GM21619 (cell line): ENCODE measurements around the gene ALG9.
A peak's percentile ranks its signal among the peaks of the same experiment; 100 is the strongest.

Source experiments
- ATAC-seq: cut with Tn5 transposase; IDR thresholded peaks from one replicate; pipeline ENCODE4 v1.9.1; 2021; ENCODE audit not compliant: unreplicated experiment

The ALG9 gene

DNA sequence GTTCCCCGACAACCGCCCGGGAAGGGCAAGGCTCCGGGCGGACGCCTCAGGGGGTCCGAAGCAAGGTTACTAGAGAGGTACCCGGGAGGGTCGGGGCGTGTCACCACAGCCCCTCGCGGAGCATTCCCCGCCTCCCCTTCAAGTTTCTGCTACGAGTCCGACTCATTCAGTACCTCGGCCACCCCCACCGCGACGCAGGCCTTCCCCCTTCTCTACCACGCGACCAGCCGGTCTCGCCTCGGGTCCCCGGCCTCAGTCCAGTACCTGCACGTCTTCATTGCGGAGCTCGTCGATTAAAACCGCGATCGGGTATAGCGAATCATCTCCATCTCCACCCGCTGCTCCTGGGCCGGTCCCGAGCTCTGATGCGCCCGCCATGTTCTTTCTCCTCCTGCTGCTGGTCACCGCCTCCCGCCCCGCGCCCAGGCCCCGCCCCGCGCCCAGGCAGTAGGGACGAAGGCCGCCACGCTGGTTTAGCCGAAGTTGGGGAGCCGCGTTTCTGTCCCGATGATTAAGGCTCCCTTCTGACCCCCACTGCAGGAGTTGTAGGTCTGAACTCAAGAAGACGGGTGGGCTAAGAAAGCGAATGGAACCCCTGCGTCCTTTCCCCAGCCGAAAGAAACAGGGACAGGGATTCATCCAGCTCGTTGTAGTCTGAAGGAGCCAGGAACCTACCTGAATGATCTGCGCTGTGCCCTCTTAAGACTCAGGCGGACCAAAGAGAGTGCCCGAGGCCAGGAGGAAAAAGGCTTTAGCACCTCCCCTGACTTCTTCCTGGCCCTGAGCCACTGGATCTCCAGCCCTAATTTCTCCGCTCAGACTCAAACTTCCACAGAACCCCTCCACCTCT, 105.2 kb downstream of the ALG9 start, which contains the start of gene PPP2R1B:
TSS of gene PPP2R1B (minus strand) at position 406 of the 850 bp plus-strand sequence. CDS start at position 378, 28 bp downstream.
- ATAC-seq, result peak; percentile 87

DNA sequence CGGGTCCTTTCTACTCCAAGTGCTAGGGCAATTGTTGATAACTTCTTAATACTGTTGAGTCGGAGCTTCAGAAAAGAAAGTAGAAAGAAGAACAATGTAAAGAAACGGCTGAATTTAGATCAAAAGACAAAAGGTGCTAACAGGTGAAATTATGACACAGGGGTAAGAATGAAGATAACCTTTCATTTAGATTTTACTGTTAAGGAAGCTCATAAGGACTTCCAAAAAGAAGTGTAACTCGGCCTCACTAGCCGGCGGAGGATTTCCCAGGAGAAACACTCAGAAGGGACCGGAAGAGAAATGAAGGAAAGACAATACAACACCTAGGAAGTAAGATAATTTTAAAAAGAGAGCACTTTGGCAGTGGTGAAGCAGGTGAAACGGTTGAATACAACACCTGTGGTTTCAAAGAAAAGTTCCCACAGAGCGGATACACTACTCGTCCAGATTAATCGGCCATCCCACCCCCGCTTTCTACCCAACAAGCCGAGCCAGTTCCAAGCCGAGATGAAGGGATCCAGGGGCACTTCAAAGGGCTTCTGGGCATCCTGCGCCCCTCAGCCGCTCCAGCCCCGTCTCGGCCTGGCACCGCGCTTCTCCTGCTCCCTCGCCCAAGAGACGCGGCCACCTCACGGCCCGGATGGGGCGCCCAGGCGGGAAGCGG, 105.9 kb downstream of the ALG9 start:
- peak; percentile 46 for ATAC-seq

DNA sequence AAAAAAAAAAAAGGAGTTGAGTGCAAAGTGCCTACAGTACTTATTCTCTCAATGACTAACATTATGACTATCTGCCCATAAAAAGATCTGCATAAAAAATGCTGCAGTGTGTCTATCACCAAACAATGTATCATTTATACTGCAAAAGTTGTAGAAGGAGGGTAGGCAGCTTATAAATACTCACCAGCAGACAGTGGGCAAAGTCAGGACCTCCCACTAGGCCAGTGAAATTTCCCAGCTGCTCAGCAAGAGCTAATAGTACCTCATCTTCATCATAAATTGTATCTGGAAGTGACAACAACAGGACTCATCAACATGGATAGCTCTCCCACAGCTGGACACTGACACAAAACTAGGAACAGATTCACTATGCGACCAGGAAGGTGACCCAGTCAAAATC, 106.8 kb downstream of the ALG9 start:
- ATAC-seq, result no peak

DNA sequence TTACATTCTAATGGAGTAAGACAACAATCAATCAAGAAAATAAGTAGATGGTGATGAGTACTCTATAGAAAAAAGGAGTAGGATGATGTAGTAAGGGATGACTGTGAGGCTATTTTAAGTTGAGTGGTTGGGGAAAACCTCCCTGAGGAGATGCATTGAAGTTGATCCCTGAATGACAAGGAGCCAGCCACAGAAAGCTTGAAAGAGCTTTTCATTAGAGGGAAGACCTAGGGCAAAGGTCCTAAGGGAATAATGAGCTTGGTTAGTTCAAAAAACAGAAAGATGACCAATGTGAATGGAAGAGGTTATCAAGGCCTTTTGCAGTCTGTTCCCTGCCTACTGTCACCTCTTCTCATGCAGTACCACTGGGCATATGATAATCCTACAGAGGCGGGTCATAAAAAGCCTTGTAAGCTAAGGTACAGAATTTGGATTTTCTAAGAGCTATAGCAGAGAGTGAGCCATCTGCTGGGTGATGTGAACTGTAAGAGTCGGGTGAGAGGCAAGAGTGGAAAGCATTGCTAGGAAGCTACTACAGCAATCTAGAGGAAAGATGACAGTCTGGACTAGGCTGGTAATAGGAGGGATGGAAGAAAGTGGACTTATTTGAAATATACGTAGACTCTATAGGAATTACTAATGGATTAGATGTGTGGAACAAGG, 108.3 kb downstream of the ALG9 start:
- no peak for ATAC-seq

DNA sequence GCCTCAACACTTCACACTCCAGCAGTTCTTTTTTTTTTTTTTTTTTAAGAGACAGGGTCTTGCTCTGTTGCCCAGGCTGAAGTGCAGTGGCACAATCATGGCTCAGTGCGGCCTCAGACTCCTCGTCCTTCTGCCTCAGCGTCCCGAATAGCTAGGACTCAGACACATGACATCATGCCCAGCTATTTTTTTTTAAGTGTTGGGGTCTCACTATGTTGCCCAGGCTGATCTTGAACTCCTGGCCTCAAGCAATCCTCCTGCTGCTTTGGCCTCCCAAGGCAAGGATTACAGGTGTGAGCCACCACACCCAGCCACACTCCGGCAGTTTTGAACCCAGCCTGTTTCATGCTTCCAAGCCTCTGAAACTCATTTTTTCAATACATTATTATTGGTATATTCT, 108.9 kb downstream of the ALG9 start:
- no peak for ATAC-seq

DNA sequence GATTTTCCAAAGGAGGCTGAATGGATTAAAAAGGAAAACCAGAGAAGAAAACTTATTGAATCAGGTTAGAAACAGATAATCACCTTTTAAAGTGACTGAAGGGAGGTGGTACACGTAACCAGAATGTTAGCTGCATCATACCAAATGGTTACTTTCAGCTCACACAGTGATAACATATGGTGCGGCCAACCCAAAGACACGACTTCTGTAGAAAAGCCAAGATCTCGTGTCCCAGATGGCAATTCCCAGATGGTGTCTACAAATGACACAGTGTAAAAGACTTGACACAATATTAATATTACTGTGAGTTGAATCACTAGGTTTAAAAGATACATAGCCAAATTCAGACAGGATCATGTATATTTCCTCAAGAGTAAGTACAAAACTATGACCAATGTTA, 110.3 kb downstream of the ALG9 start:
- no peak for ATAC-seq

DNA sequence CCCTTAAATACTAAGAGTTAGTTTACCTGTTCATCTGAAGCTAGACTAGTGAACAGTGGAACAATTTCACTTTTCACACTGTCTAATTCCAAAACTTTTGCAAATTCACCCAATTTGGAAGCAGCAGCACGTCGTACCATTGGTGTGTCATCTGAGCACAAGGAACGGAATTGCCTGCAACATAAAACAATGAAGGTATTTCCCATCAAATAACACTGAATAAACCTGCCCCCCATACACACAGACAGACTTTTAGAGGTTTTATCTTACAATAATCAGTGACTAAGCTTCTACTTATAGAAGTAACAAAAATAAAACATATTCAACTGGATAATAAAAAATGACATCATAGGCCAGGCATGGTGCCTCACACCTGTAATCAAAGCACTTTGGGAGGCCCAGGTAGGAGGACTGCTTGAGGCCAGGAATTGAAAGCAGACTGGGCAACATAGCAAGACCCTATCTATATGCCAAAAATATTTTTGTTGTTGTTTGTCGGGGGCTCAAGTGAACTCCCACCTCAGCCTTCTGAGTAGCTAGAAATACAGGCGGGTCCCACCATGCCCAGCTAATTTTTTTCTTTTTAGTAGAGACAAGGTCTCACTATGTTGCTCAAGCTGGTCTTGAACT, 111.5 kb downstream of the ALG9 start:
- no peak for ATAC-seq

DNA sequence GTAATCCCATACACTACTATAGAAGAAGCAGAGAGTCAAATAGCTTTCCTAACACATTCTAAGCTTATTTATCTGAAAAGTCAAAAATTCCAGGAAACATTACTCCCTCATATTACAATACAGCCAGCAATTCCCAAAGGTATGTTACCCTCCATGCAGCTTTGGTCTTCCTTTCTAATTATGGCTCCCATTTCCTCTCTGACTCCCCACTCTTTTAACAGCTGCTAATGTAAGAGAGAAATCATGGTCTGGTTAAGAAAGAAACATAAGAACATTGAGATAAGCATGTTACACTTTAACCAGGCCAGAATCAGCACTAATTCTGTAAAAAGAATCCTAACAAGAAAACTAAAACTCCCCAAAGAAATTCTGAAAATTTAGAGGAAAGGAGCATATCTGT, 112.0 kb downstream of the ALG9 start:
- ATAC-seq, result no peak

DNA sequence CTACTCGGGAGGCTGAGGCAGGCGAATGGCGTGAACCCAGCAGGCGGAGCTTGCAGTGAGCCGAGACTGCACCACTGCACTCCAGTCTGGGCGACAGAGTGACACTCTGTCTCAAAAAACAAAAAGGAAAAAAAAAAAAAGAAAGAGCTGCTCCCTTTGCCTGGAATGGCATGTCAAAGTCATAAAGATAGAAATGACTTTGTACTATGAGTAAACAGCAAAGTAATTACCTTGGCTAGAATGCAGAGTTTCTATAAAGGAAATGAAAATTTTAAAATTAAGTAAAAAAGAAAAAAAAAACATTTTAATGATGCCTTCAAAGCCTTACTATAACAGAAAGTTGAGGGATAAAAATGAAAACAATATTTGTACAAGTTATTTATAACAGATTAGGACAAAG, 115.3 kb downstream of the ALG9 start:
- no peak for ATAC-seq

DNA sequence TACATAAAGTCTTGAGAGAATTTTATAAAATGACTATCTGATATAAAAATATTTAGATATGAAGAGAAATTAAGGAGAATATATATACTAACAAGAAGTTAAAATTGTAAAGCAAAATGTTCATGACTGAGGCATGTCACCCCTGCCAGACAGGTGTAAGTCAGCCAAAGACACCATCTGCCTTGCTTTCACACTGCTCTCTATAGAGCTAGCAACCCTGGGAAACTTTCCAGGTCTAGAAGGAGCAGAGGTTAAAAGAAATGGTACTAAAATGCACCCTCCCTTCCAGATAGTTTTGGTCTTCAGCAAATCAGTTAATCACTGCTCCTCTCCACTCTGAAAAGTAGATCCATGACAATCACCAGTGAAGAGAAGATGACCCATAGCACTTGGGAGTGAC, 121.7 kb downstream of the ALG9 start:
- no peak for ATAC-seq

DNA sequence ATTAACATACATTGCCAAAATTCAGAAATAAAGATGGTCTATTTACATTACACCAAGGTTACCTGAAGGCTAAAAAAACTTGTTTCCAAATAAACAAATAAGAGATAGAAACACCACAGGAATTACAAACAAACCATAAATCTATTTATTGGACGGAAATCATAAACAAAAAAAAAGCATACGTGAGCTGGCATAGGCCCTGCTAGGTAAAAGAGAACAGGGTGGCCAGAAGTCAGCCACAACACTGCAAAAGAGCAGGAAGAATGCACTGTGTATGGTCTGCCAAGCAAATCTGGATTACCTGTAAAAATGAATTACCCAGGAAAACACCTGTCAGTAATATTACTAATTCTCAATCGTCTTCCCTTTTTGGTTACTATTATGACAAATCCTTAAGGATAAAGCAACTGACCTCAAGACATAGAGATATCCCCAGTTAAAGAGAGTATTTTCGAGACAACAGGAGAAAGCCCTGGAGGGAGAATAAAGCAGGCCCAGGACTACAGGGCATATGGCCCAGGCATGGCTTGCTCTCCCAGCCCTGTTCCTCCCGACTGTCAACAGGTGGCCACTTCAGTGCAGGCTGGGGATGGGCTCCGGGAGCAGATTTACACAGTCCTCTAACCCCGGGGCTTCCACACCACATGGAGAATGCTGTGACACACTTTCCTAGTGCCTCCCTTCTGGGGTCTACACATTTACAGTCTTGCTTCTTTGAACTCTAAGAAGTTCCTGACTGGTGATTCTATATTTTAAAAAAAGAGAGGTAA, 123.2 kb downstream of the ALG9 start:
- no peak for ATAC-seq

DNA sequence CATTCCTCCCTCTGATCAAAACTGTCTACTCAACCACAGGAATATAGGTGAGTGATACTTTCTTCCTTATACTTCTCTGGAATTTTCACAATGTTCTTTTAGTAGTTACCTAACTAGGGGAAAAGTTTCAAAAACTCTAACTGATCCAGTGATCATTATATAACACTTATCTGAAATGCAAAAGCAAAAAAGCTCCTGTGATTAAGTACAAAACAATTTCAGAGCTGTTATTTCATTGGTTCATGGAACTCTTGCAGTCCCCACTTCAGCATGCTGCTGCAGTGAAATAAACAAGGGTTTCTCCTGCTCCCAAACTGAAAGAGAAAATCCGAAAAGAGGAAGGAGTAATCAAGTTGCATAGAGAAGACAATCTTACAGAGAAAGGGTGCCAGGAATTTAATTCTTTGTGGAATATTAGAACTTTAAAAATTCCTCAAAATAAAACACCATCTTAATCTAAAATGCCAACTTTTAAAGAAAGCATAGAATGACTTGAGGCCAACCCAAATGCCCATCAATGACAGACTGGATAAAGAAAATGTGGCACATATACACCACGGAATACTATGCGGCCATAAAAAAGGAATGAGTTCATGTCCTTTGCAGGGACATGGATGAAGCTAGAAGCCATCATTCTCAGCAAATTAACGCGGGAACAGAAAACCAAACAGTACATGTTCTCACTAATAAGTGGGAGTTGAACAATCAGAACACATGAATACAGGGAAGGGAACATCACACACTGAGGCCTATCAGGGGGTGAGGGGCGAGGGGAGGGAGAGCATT, 125.5 kb downstream of the ALG9 start:
- no peak for ATAC-seq

DNA sequence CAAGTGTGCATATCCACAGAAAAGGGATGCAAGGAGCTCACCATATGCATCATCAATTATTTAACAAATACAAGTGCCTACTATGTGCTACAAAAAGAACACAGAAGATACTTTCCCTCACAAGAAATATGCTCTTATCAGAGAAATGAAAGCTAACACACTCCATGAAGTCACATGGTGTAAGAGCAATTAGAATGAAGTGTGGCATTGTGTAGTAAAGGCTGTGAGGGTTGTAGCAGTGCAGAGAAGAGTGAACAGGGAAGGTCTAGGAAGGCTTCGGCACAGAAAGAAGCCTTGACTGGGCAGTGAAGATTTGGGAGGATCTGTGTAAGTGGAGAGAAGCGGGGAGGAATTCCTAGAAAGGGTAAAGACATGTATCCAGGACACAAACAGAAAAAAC, 127.7 kb downstream of the ALG9 start:
- ATAC-seq, result no peak

DNA sequence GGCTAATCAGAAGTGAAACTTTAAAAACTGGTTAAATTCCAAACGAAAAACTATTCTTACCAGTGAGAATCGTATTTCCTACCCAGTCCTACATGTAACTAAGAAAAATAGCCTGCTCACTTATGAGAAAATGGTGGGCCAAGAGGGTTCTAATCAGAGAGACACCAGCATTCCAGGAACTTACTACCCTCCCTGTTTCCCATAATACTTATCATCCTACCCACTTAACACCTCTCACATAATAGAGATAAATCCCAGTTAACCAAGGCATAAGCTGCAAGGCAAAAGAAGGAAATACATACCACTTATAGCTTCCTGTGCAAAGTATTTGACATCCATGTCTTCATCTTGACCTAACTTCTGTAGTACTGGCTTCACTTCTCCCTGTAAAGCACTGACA, 129.6 kb downstream of the ALG9 start:
- no peak for ATAC-seq

DNA sequence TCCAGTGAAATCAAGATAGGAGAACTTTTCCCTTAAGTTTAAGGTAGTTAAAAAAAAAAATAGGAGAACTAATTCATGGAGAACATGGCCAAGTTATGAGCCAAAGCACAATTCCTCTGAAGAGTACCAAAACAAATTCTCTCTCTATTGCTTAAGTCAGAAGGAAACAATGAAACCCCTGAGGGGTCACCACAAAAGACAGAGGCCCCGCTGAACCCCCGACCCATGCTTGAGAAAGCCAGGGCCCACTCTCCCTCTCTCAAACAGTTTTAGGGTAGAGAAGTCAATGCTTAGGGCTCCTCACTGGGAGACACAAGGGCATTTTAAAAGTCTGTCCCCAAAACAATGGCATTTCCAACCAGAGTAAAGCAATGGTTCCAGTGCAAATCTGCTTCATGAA, 132.1 kb downstream of the ALG9 start:
- ATAC-seq, result no peak

DNA sequence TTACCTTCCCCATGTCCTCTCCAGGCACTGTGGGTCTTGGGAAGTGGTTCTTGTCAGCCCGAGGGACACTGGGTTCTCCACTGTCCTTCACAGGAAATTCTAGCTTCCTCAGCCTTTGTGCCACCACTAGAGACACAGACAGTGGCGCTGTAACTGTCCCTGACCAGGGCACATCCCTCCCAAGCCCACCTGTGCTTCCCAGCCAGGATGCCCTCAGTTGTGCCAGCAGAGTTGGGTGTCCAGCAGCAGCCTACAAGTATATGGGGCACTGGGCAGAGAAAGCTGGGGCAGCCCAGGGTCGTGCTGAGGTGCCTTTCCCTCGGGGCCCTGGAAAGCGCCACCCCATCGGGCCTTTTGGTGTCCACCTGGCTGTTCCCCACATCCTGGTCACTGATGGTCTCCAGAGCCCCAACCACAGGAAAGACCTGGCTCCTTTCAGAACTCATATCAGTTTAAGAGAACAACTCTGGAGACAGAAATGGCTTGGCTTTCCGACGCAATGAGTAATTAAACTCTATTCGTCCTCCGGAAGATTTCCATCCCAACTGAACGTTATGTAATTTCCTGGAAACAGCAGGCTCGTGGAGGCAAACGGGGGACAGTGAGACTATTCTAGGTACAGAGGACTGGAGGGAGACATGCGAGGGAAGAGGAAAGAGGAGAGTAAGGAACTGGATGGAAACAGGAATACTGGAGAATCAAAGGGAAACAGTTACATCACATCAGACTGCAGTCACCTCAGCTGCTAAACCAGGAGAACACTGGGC, 133.8 kb downstream of the ALG9 start:
- no peak for ATAC-seq

DNA sequence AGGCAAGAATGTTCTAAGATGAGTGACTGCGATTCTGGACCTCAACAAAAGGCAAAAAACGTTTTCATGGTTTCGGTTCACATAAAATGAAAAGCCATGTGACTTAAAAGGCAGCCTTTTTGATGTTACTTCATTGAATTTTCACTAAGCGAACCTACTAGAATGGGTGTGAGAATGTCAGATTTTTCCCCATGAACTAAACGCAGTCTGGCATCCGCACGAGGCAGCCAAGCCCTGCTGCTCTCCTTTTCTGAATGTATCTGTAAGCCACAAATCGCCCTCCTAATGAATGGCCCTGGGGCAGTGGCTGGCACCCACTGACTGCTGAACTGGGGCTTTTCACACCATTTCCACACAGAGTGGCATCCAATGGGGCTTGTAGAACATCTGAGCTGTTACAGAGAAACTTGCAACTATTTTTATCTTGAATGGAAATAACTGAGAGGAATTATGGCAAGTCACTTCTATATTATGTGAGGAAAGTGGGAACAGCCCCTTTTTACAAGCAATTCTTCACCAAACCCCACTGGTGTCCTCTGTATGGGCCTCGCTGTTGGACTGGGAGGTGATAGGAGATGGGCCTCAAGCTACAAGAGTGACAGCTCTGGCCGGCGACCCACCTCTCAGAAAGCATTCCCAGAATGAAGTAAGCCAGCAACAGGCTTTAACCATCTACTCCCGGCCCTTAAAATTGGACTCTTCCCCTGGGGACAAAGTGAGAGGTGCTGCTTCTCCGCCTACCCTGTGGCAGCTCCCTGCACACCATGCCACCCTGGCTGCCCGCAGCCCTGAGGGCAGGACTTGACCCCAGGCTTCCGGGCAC, 134.5 kb downstream of the ALG9 start:
- no peak for ATAC-seq
